ENCODE measurements around the gene BATF3. TPM values are rescaled to one million over a fixed set of nuclear protein-coding genes. Genes with fewer than 3 reads are reported as not detected.

The BATF3 gene
- total RNA-seq, 1 experiment from 2014 or later = 3.9 TPM

- TF ChIP-seq ZNF425 (CRISPR knock-in tag; conservative IDR thresholded peaks at IDR 0.05) (no peak), NFYB (CRISPR knock-in tag; conservative IDR thresholded peaks at IDR 0.05; ENCODE audit: low read depth) (no peak), ZNF317 (CRISPR knock-in tag; IDR thresholded peaks at IDR 0.05; ENCODE audit: borderline replicate concordance, low read depth) (no peak), ZNF512 (CRISPR knock-in tag; IDR thresholded peaks at IDR 0.05; ENCODE audit: borderline replicate concordance) (no peak), SMAD4 (CRISPR knock-in tag; IDR thresholded peaks at IDR 0.05) (no peak)
Measured at GRCh38 chr1:212696721-212697331, 2.8 kb downstream of the BATF3 start (continued).

- CTCF ChIA-PET = interaction anchor here (1.6 to 2.8 kb wide), 3 partner anchors 8 to 216 kb away, joined by 3 to 14 read pairs (median 6); no protein-coding TSS in a partner anchor
- Mint-ChIP-seq H3K4me3 (no peak overlapping the region), H3K9me3 (no peaks in the 10 kb centered on the region), H3K27ac (no peak overlapping the region), H3K27me3 (ENCODE audit: low read depth) (peaks cover 24% of the 10 kb centered on the region), H3K36me3 (no peaks in the 10 kb centered on the region), H3K4me1 (peaks cover 10% of the 10 kb centered on the region)
- POLR2A ChIA-PET = interaction anchor here (0.6 kb wide), 1 partner anchor 138 kb away, joined by 4 read pairs; no protein-coding TSS in a partner anchor
- no peak for DNase-seq (ENCODE audit: low spot score)
- ATAC-seq = peak; percentile 55; the same call in 1 of the 2 replicates
- TF ChIP-seq ZNF416 (CRISPR knock-in tag; IDR thresholded peaks at IDR 0.05) (no peak), IRF2 (CRISPR knock-in tag; IDR thresholded peaks at IDR 0.05; ENCODE audit: borderline replicate concordance, low read depth) (no peak), ZNF232 (CRISPR knock-in tag; IDR thresholded peaks at IDR 0.05) (no peak), ZNF263 (CRISPR knock-in tag; IDR thresholded peaks at IDR 0.05; ENCODE audit: low read depth) (no peak), TEAD4 (CRISPR knock-in tag; IDR thresholded peaks at IDR 0.05) (no peak), FOXK1 (CRISPR knock-in tag; IDR thresholded peaks at IDR 0.05) (no peak), ELF4 (CRISPR knock-in tag; IDR thresholded peaks at IDR 0.05; ENCODE audit: low read depth) (no peak), MAX (CRISPR knock-in tag; IDR thresholded peaks at IDR 0.05) (no peak), HMGA2 (CRISPR knock-in tag; IDR thresholded peaks at IDR 0.05) (no peak), ATF2 (CRISPR knock-in tag; IDR thresholded peaks at IDR 0.05; ENCODE audit: borderline replicate concordance, low read depth) (no peak), RORB (CRISPR knock-in tag; IDR thresholded peaks at IDR 0.05) (no peak), ZNF532 (CRISPR knock-in tag; IDR thresholded peaks at IDR 0.05; ENCODE audit: borderline replicate concordance) (no peak), E2F4 (CRISPR knock-in tag; IDR thresholded peaks at IDR 0.05; ENCODE audit: borderline replicate concordance, low read depth) (no peak)
Measured at GRCh38 chr1:212692774-212693644, 6.6 kb downstream of the BATF3 start.
